Measurements from ENCODE around the gene HOXC6. TPM values are rescaled to one million over a fixed set of nuclear protein-coding genes. Genes with fewer than 3 reads are reported as not detected.
"Not testable (repeated sequence)": the region's sequence is repeated elsewhere in the genome, so short reads cannot be mapped to it uniquely, and the experiment has no call there.

HOXC6 gene
- total RNA-seq, 1 donor from 2014 or later, result 0.32 TPM

DNA sequence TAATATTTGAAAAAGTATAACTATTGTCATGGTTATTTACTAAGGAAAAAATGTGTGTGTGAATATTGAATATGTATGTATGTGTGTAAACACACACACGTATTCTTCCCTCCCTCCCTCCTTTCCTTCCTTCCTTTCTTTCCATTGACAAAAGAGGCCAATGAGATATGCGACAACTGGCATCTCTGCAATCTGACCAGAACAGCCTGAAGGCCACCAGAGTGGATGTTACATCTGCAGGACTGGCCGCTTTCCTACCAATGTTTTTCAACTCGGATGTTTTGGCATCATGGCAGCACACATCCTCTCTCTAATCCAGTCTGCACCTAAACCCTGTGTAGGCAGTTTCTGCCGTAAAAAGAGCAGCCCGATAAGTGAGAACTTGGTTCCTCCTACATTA lies 46.1 kb downstream of the HOXC6 start:
- Mint-ChIP-seq H3K4me3 (ENCODE audit: unreplicated experiment) (no peak overlapping the region), H3K27me3 (ENCODE audit: unreplicated experiment) (peaks cover 28% of the 10 kb centered on the region), H3K9me3 (ENCODE audit: unreplicated experiment) (no peaks in the 10 kb centered on the region), H3K36me3 (ENCODE audit: unreplicated experiment) (no peaks in the 10 kb centered on the region), H3K27ac (ENCODE audit: unreplicated experiment) (no peak overlapping the region), H3K4me1 (ENCODE audit: low read depth, unreplicated experiment) (peaks cover 4% of the 10 kb centered on the region)
- TF ChIP-seq CTCF (IDR thresholded peaks at IDR 0.05; ENCODE audit: partially characterized antibody, unreplicated experiment), result no peak
- no peak for DNase-seq

GRCh38 chr12:54075409-54075808 lies 47.2 kb downstream of the HOXC6 start:
- no peak overlapping the region for H3K27ac Mint-ChIP-seq (ENCODE audit: unreplicated experiment)
- H3K9me3 Mint-ChIP-seq (ENCODE audit: unreplicated experiment), result peaks cover 3% of the 10 kb centered on the region
- H3K27me3 Mint-ChIP-seq (ENCODE audit: unreplicated experiment), result peaks cover 27% of the 10 kb centered on the region
- no peaks in the 10 kb centered on the region for H3K36me3 Mint-ChIP-seq (ENCODE audit: unreplicated experiment)
- H3K4me1 Mint-ChIP-seq (ENCODE audit: low read depth, unreplicated experiment), result peaks cover 6% of the 10 kb centered on the region
- DNase-seq, result no peak
- H3K4me3 Mint-ChIP-seq (ENCODE audit: unreplicated experiment), result no peak overlapping the region
- no peak for TF ChIP-seq CTCF (IDR thresholded peaks at IDR 0.05; ENCODE audit: partially characterized antibody, unreplicated experiment)

DNA sequence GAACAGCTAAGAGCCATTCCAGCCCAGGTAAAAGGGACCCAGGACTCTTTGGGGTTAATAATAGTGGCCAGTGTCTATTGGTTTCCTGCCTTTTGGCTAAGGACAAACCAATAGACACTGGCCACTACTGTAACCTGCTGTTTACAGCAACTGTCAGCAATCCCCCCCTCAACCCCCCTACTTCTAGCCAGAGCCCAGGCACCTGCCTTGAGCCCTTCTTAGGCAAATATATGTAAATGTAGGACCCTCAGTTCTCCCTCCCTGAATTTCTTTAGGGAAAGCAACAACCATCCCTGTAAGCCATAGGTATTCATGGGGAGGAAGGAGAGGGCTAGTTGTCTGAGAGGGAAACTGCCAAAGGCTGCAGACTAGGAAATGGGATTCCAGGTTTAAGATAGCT lies 47.7 kb downstream of the HOXC6 start:
- peaks cover 7% of the 10 kb centered on the region for H3K4me1 Mint-ChIP-seq (ENCODE audit: low read depth, unreplicated experiment)
- H3K27ac Mint-ChIP-seq (ENCODE audit: unreplicated experiment), result no peak overlapping the region

DNA sequence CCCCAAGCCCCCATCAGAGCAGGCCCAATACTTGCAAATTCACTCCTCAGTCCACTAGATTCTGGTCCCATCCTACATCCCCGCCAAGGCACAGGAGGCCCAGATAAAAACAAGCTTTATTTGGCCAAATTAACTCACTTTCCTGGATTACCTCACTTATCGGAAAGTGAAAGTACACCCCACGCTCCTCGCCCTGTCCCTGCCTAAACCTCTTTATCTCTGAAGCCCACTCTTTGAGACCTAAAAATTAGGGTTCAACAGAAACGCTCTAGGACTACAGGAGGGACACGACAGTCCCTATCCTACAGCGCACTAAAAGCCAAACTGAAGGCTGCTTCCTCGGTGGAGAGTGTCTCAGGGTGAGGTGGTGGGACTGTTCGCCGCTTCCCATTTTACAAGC lies 49.6 kb downstream of the HOXC6 start:
- not testable (repeated sequence) for H3K27ac Mint-ChIP-seq (ENCODE audit: unreplicated experiment); H3K4me3 Mint-ChIP-seq (ENCODE audit: unreplicated experiment); H3K4me1 Mint-ChIP-seq (ENCODE audit: low read depth, unreplicated experiment); H3K36me3 Mint-ChIP-seq (ENCODE audit: unreplicated experiment); H3K9me3 Mint-ChIP-seq (ENCODE audit: unreplicated experiment); DNase-seq
- H3K27me3 Mint-ChIP-seq (ENCODE audit: unreplicated experiment), result peaks cover 36% of the 10 kb centered on the region

More for the DNA sequence above, 47.7 kb downstream of the HOXC6 start:
- Mint-ChIP-seq H3K9me3 (ENCODE audit: unreplicated experiment) (peaks cover 3% of the 10 kb centered on the region), H3K4me3 (ENCODE audit: unreplicated experiment) (no peak overlapping the region), H3K36me3 (ENCODE audit: unreplicated experiment) (no peaks in the 10 kb centered on the region), H3K27me3 (ENCODE audit: unreplicated experiment) (peaks cover 31% of the 10 kb centered on the region)
- no peak for DNase-seq
- TF ChIP-seq CTCF (IDR thresholded peaks at IDR 0.05; ENCODE audit: partially characterized antibody, unreplicated experiment), result no peak

DNA sequence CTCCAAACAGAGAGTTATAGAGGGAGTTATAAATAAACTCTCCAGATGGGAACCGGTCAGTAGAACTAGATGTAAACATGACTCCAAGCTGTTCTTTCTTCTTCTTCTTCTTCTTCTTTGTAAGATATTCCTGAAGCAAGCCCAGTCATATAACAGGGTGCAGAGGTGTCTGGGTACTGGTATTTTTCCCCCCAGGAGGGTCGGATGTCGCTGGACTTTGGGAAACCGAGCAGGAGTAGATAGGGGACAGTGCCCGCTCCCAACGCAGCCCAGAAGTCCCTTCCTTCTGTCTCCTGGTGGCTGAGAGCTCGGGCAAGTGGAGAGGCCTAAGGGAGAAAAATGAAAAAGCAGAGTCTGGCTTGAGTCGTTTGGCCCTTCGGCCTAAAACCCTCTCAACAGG lies 50.9 kb downstream of the HOXC6 start:
- H3K27ac Mint-ChIP-seq (ENCODE audit: unreplicated experiment); DNase-seq; H3K4me1 Mint-ChIP-seq (ENCODE audit: low read depth, unreplicated experiment); H3K4me3 Mint-ChIP-seq (ENCODE audit: unreplicated experiment); H3K36me3 Mint-ChIP-seq (ENCODE audit: unreplicated experiment): not testable (repeated sequence)
- Mint-ChIP-seq H3K9me3 (ENCODE audit: unreplicated experiment) (peaks cover 13% of the 10 kb centered on the region), H3K27me3 (ENCODE audit: unreplicated experiment) (peaks cover 45% of the 10 kb centered on the region)

Small RNAs within 50 kb of the gene (microRNA-seq; reads per million reads assigned to microRNA genes)
- gene MIR196A2 (ENCODE audit: unreplicated experiment), result 0.96 reads per million
- gene MIR615 (ENCODE audit: unreplicated experiment), result 7.2 reads per million, percentile 40 among the genes with 10 or more reads in this experiment

Other genes starting within 250 kb of the HOXC6 start
- not detected for gene HOXC13, start 89.6 kb upstream of the HOXC6 start, total RNA-seq (ENCODE audit: unreplicated experiment)
- gene HOXC12, start 73.5 kb upstream of the HOXC6 start, total RNA-seq (ENCODE audit: unreplicated experiment), result not detected
- gene HOXC11, start 55.3 kb upstream of the HOXC6 start, total RNA-seq (ENCODE audit: unreplicated experiment), result not detected
- not detected for gene HOTAIR, start 53.5 kb upstream of the HOXC6 start, total RNA-seq (ENCODE audit: unreplicated experiment)
- gene HOXC10, start 43.3 kb upstream of the HOXC6 start, total RNA-seq (ENCODE audit: unreplicated experiment), result not detected
- not detected for gene HOXC9, start 28.3 kb upstream of the HOXC6 start, total RNA-seq (ENCODE audit: unreplicated experiment)
- gene HOXC8, start 19.5 kb upstream of the HOXC6 start, total RNA-seq (ENCODE audit: unreplicated experiment), result not detected
- gene HOXC5, start 4.6 kb downstream of the HOXC6 start, total RNA-seq (ENCODE audit: unreplicated experiment), result not detected
- not detected for gene HOXC4, start 25.4 kb downstream of the HOXC6 start, total RNA-seq (ENCODE audit: unreplicated experiment)
- 39.3 TPM for gene SMUG1, start 160.5 kb downstream of the HOXC6 start, total RNA-seq (ENCODE audit: unreplicated experiment)